Tibial nerve (tissue), 4 donors: Measurements from ENCODE around the gene APEH. TPM values are rescaled to one million over a fixed set of nuclear protein-coding genes. Genes with fewer than 3 reads are reported as not detected.
A peak's percentile ranks its signal among the peaks of the same experiment; 100 is the strongest.

ENCODE experiments used
- DNase-seq, 2 donors: peaks; one replicate each; pipeline ENCODE4 v3.0.0-alpha.2; 2019; ENCODE audit warnings: low spot score in 2 of 2
- H3K27ac ChIP-seq, 4 donors: fragments of 200-600 bp; sonication (generic) in 3 of 4; one replicate each; pipeline ENCODE4 v1.5.1; 2017 to 2019; ENCODE audit warnings: mild to moderate bottlenecking in 1 of 4
- H3K27me3 ChIP-seq, 2 donors: fragments of 200-600 bp; sonication (generic) in 1 of 2; one replicate each; pipeline versions ENCODE4 v1.5.1 to v1.6.0; 2017 to 2019
- H3K36me3 ChIP-seq, 3 donors: fragments of 200-600 bp; sonication (generic); one replicate each; pipeline ENCODE4 v1.5.1; 2018 to 2019
- H3K4me1 ChIP-seq, 4 donors: fragments of 200-600 bp; sonication (generic) in 3 of 4; one replicate each; pipeline ENCODE4 v1.5.1; 2017 to 2019
- H3K4me3 ChIP-seq, 4 donors: fragments of 200-600 bp; sonication (generic) in 3 of 4; one replicate each; pipeline ENCODE4 v1.5.1; 2017 to 2019; ENCODE audit warnings: mild to moderate bottlenecking in 1 of 4, moderate library complexity in 1 of 4
- H3K9me3 ChIP-seq, 4 donors: fragments of 200-600 bp; sonication (generic) in 3 of 4; one replicate each; pipeline ENCODE4 v1.5.1; 2017 to 2019
- CTCF ChIP-seq, 5 experiments: fragments of 200-600 bp in 3 of 5; fragments of 450-650 bp in 2 of 5; sonication (generic) in 3 of 5; IDR thresholded peaks; one replicate each; pipeline ENCODE4 v1.5.1; 2016 to 2019; ENCODE audit warnings: antibody characterized with exemption in 5 of 5, mild to moderate bottlenecking in 3 of 5, moderate library complexity in 2 of 5
- EP300 ChIP-seq, 2 donors: sonication (generic); formaldehyde crosslinking; IDR thresholded peaks; one replicate each; pipeline ENCODE4 v1.6.1; 2017; ENCODE audit warnings: antibody characterized with exemption in 2 of 2, mild to moderate bottlenecking in 1 of 2
- POLR2A ChIP-seq, 2 donors: fragments of 450-650 bp; IDR thresholded peaks; one replicate each; pipeline ENCODE4 v1.6.1; 2017; ENCODE audit warnings: antibody characterized with exemption in 2 of 2, mild to moderate bottlenecking in 2 of 2, moderate library complexity in 2 of 2
- WGBS, 2 donors: methylation state at CpG; one replicate each; pipeline ENCODE4 v1.1.5; 2018; 5-methylcytosine and 5-hydroxymethylcytosine counted together
- total RNA-seq, 4 donors: library from RNA; depleted of rRNA; stranded (reverse); fragments of >200 nt; gene quantifications; one replicate each; pipeline ENCODE4 v1.1.0, GENCODE V29; 2016

APEH gene
- total RNA-seq, 4 donors from 2014 or later = 64.0 to 77.7 (median 65.8) TPM

GRCh38 chr3:49699281-49699979, 25.3 kb downstream of the APEH start:
- no peaks in the 10 kb centered on the region for H3K27me3 ChIP-seq
- no peak overlapping the region for H3K4me3 ChIP-seq
- H3K9me3 ChIP-seq = no peaks in the 10 kb centered on the region
- no peak for DNase-seq
- whole genome bisulfite sequencing, 2 donors = 70 to 80% methylated on average over 13 to 14 of the region's 16 CpGs
- H3K4me1 ChIP-seq = peaks cover 0 to 9% (median 0%) of the 10 kb centered on the region in 4 donors
- H3K36me3 ChIP-seq = peaks cover 0 to 77% (median 15%) of the 10 kb centered on the region in 3 donors
- TF ChIP-seq EP300 (IDR thresholded peaks at IDR 0.05) = no peak
- TF ChIP-seq CTCF (IDR thresholded peaks at IDR 0.05) = no peak
- TF ChIP-seq POLR2A (IDR thresholded peaks at IDR 0.05) = no peak
- no peak overlapping the region for H3K27ac ChIP-seq

DNA sequence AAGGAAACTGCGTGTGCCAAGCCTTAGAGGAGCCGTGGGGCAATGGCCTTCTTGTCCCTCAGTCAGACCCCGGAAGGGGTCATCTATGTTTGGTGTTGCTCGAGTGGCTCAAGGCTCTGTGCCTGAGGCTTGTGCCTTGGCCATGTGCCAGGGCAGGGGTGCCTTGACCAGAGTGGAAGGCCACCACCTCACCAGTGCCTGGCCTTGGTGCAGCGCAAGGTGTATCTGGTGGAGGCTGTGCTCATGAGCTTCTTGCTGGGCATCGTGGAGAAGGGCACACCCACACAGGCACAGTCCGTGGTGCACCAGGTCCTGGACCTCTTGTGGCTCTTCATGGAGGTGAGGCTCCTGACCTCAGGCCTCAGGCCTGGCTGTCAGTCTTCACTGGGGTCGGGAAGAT, 25.9 kb downstream of the APEH start:
- TF ChIP-seq EP300 (IDR thresholded peaks at IDR 0.05) = no peak
- TF ChIP-seq POLR2A (IDR thresholded peaks at IDR 0.05) = no peak
- TF ChIP-seq CTCF (IDR thresholded peaks at IDR 0.05) = no peak
- Histone ChIP-seq H3K4me3 (no peak overlapping the region), H3K27ac (no peak overlapping the region), H3K27me3 (no peaks in the 10 kb centered on the region), H3K4me1 (peaks cover 0 to 5% (median 0%) of the 10 kb centered on the region in 4 donors), H3K9me3 (no peaks in the 10 kb centered on the region), H3K36me3 (peaks cover 0 to 83% (median 15%) of the 10 kb centered on the region in 3 donors)
- DNase-seq = no peak
- 76 to 78% methylated on average over 5 to 7 of the region's 8 CpGs for WGBS, 2 donors

DNA sequence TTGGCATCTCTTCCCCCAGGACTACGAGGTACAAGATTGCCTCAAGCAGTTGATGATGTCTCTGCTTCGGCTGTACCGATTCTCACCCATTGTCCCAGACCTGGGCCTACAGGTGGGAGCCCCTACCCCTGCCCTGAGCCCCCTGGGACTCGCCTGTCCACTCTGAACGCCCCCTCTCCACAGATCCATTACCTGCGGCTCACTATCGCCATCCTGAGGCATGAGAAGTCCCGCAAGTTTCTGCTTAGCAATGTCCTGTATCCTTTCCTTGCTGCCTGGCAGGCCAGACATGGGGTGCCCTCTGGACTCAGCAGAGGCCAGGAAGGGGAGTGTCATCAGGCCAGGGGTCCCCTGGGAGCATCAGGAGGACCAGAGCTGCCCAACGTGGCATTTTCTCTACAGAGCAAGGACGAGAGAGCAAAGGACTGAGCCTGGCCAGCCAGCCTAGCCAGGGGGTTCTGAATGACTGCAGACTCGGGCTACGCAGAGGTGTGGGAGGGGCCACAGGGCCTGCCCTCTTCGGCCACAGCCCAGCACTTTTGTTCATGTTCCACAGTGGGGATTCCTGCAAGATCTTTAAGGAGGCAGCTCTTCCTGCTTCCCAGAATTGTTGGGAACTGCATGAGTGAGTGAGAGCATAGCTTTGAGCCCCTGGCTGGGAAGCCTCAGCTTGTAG, 26.4 kb downstream of the APEH start:
- Histone ChIP-seq H3K4me1 (peaks cover 0 to 5% (median 0%) of the 10 kb centered on the region in 4 donors), H3K36me3 (peaks cover 0 to 89% (median 15%) of the 10 kb centered on the region in 3 donors), H3K4me3 (no peak overlapping the region), H3K27ac (no peak overlapping the region), H3K27me3 (no peaks in the 10 kb centered on the region), H3K9me3 (no peaks in the 10 kb centered on the region)
- WGBS, 2 donors = 64 to 74% methylated on average over 12 to 13 of the region's 13 CpGs
- DNase-seq = no peak
- TF ChIP-seq EP300 (IDR thresholded peaks at IDR 0.05) = no peak
- no peak for TF ChIP-seq POLR2A (IDR thresholded peaks at IDR 0.05)
- TF ChIP-seq CTCF (IDR thresholded peaks at IDR 0.05) = no peak

DNA sequence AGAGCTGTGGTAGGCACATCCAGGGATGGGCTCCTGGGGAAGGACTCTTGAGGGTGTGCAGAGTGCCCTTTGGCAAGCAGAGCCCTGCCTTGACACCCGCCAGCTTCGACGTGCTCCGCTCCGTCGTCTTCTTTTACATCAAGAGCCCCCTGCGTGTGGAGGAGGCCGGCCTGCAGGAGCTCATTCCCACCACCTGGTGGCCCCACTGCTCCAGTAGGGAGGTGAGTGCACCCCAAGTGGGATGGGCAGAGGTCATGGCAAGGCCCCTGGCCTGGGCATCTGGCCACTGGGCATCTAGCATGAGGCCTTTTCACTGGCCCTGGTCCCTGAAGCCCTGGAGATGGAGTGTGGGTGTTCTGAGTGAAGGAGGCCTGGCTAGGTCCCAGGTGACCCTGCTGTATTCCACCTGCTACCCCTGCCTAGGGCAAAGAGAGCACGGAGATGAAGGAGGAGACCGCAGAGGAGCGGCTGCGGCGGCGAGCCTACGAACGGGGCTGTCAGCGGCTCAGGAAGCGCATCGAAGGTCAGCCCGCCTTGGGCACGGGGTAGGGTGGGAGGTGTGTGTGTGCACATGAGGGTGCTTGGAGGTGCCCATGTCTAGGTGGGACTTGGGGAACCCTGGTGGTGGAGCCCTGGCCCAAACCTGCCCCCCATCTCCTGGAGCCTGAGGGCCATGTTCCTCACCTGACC, 27.4 kb downstream of the APEH start:
- Histone ChIP-seq H3K9me3 (no peaks in the 10 kb centered on the region), H3K27ac (no peak overlapping the region), H3K36me3 (peaks cover 0 to 98% (median 15%) of the 10 kb centered on the region in 3 donors), H3K27me3 (no peaks in the 10 kb centered on the region), H3K4me1 (peaks cover 0 to 5% (median 0%) of the 10 kb centered on the region in 4 donors), H3K4me3 (no peak overlapping the region)
- TF ChIP-seq CTCF (IDR thresholded peaks at IDR 0.05) = peak in 3 of 5 experiments; percentile 7 to 16 (median 10)
- no peak for TF ChIP-seq POLR2A (IDR thresholded peaks at IDR 0.05)
- no peak for TF ChIP-seq EP300 (IDR thresholded peaks at IDR 0.05)
- WGBS, 2 donors = 75 to 79% methylated on average over 20 to 21 of the region's 21 CpGs
- DNase-seq = no peak
